Hepatocyte (in vitro differentiated cells): ENCODE measurements around the gene TRIM22.

Experiments
- EZH2 ChIP-seq: fragments of 200-600 bp; sonication (generic); IDR thresholded peaks from 2 replicates; pipeline ENCODE4 v1.6.1; 2016; ENCODE audit warnings: antibody characterized with exemption, mild to moderate bottlenecking, borderline replicate concordance
- EZH2phosphoT487 ChIP-seq: fragments of 200-600 bp; sonication (generic); IDR thresholded peaks from one replicate; pipeline ENCODE4 v1.6.1; 2018; ENCODE audit warnings: antibody characterized with exemption, mild to moderate bottlenecking, low read depth, moderate library complexity; ENCODE audit not compliant: unreplicated experiment, severe bottlenecking
- TF ChIP-seq, protein P1 (sequence below): fragments of 200-600 bp; sonication (generic); IDR thresholded peaks from 2 replicates; pipeline ENCODE4 v1.5.1; 2016; ENCODE audit warnings: antibody characterized with exemption, mild to moderate bottlenecking; ENCODE audit not compliant: poor library complexity

DNA sequence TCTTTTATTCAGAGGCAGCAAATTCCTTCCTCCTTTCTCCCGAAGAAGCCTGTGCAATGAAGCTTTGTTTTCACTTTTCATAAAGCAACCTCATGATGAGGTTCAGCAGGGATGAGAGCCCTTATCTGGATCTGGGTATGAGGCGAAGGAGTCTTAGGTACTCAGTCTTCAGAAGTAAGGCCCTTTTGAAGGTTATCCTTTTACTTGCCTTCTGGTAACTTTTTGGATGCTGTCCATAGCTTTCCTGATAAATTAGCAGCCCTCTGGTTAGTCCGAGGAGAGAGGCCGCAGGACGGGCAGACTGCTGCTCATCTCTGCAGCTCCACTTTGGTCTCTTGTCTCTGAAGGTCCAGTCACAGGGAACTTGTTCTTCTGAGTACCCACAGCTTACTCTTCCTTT, 1.1 kb downstream of the TRIM22 start:
- TF ChIP-seq, protein P1, sequence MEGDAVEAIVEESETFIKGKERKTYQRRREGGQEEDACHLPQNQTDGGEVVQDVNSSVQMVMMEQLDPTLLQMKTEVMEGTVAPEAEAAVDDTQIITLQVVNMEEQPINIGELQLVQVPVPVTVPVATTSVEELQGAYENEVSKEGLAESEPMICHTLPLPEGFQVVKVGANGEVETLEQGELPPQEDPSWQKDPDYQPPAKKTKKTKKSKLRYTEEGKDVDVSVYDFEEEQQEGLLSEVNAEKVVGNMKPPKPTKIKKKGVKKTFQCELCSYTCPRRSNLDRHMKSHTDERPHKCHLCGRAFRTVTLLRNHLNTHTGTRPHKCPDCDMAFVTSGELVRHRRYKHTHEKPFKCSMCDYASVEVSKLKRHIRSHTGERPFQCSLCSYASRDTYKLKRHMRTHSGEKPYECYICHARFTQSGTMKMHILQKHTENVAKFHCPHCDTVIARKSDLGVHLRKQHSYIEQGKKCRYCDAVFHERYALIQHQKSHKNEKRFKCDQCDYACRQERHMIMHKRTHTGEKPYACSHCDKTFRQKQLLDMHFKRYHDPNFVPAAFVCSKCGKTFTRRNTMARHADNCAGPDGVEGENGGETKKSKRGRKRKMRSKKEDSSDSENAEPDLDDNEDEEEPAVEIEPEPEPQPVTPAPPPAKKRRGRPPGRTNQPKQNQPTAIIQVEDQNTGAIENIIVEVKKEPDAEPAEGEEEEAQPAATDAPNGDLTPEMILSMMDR = no peak
- TF ChIP-seq EZH2phosphoT487 = no peak
- no peak for TF ChIP-seq EZH2
